Keratinocyte (primary cell): Measurements from ENCODE around the gene POLD2. TPM values are rescaled to one million over a fixed set of nuclear protein-coding genes. Genes with fewer than 3 reads are reported as not detected.
A peak's percentile ranks its signal among the peaks of the same experiment; 100 is the strongest.

Experiments
- DNase-seq: peaks from one replicate; pipeline ENCODE4 v3.0.0-alpha.2; 2011; ENCODE audit warnings: low read depth, missing footprints, low spot score
- FAIRE-seq: peaks from 2 replicates; lab custom pipeline; 2011; peaks lifted over from hg19 to GRCh38; lab: Jason Lieb, UNC
- H2AFZ ChIP-seq: 2 replicates; pipeline ENCODE4 v1.6.0; 2012; ENCODE audit warnings: low read length, control low read depth, inconsistent platforms; ENCODE audit not compliant: control insufficient read depth
- H3K27ac ChIP-seq: 2 replicates; pipeline ENCODE4 v1.5.1; 2011; ENCODE audit warnings: low read length; ENCODE audit not compliant: control insufficient read depth, insufficient read depth
- H3K27me3 ChIP-seq: 3 replicates; pipeline ENCODE4 v1.6.0; 2011; ENCODE audit warnings: low read length; ENCODE audit not compliant: control insufficient read depth, insufficient read depth; ENCODE audit errors: extremely low read depth
- H3K36me3 ChIP-seq, 2 experiments: 2 replicates in 1 of 2; 3 replicates in 1 of 2; pipeline ENCODE4 v1.5.1; 2011; ENCODE audit warnings: low read length in 2 of 2, mild to moderate bottlenecking in 1 of 2; ENCODE audit not compliant: control insufficient read depth in 2 of 2, insufficient read depth in 2 of 2; ENCODE audit errors: extremely low read depth in 1 of 2
- H3K4me1 ChIP-seq: 3 replicates; pipeline ENCODE4 v1.5.1; 2011; ENCODE audit warnings: low read length; ENCODE audit not compliant: control insufficient read depth, insufficient read depth; ENCODE audit errors: extremely low read depth
- H3K4me2 ChIP-seq: 3 replicates; pipeline ENCODE4 v1.6.0; 2011; ENCODE audit warnings: low read depth, low read length; ENCODE audit not compliant: control insufficient read depth, insufficient read depth; ENCODE audit errors: extremely low read depth
- H3K4me3 ChIP-seq, 3 experiments: fragments of 200-600 bp in 1 of 3; sonication (generic) in 1 of 3; 2 replicates in 2 of 3; 3 replicates in 1 of 3; pipeline ENCODE4 v1.5.1; 2011 to 2016; ENCODE audit warnings: low read length in 3 of 3, mild to moderate bottlenecking in 3 of 3, control low read depth in 2 of 3, inconsistent platforms in 1 of 3, low read depth in 1 of 3, mixed read lengths in 1 of 3, mixed run types in 1 of 3, moderate library complexity in 1 of 3; ENCODE audit not compliant: control insufficient read depth in 2 of 3, insufficient read depth in 2 of 3; ENCODE audit errors: extremely low read depth in 1 of 3
- H3K79me2 ChIP-seq: 2 replicates; pipeline ENCODE4 v1.6.0; 2012; ENCODE audit warnings: low read length; ENCODE audit not compliant: control insufficient read depth, insufficient read depth
- H3K9ac ChIP-seq: 3 replicates; pipeline ENCODE4 v1.6.0; 2011; ENCODE audit warnings: low read length; ENCODE audit not compliant: control insufficient read depth, insufficient read depth; ENCODE audit errors: extremely low read depth
- H3K9me1 ChIP-seq: 3 replicates; pipeline ENCODE4 v1.6.0; 2011; ENCODE audit warnings: low read length; ENCODE audit not compliant: control insufficient read depth, insufficient read depth; ENCODE audit errors: extremely low read depth
- H3K9me3 ChIP-seq: 2 replicates; pipeline ENCODE4 v1.5.1; 2012; ENCODE audit warnings: low read depth, low read length; ENCODE audit not compliant: control insufficient read depth
- H4K20me1 ChIP-seq: 3 replicates; pipeline ENCODE4 v1.6.0; 2011; ENCODE audit warnings: low read length; ENCODE audit not compliant: control insufficient read depth, insufficient read depth; ENCODE audit errors: extremely low read depth
- CTCF ChIP-seq, 3 experiments: IDR thresholded peaks in 1 of 3; conservative IDR thresholded peaks in 1 of 3; optimal IDR thresholded peaks in 1 of 3; 2 replicates in 2 of 3; 3 replicates in 1 of 3; pipeline versions ENCODE3 to v1.5.1; 2011; ENCODE audit warnings: low read length in 3 of 3, mild to moderate bottlenecking in 3 of 3, moderate library complexity in 2 of 3, control low read depth in 1 of 3, inconsistent platforms in 1 of 3; ENCODE audit not compliant: insufficient read depth in 2 of 3; ENCODE audit errors: extremely low read depth in 1 of 3
- EZH2 ChIP-seq: IDR thresholded peaks from one replicate; pipeline ENCODE4 v1.6.1; 2012; ENCODE audit warnings: inconsistent platforms, mild to moderate bottlenecking, low read length, moderate library complexity
- dilution Hi-C: fragments of 300-500 bp; cut with MboI; formaldehyde crosslinking; loops from one replicate; pipeline ENCODE4 v1.7.0; 2020; ENCODE audit warnings: low sequenced_read_pairs; ENCODE audit not compliant: extremely low pct_ligation_motif_present
- polyA plus RNA-seq, 5 experiments: library from polyadenylated mRNA; depleted of rRNA in 3 of 5; stranded (reverse) in 3 of 5; stranded (forward) in 1 of 5; unstranded in 1 of 5; fragments of >200 nt; gene quantifications; 1 replicate in 1 of 5; 2 replicates in 3 of 5; 3 replicates in 1 of 5; pipeline versions ENCODE4 v1.2.1 to v1.2.3, GENCODE V29; 2011 to 2012; ENCODE audit warnings: missing spikeins in 2 of 5, low read depth in 1 of 5, low replicate concordance in 1 of 5

Gene POLD2
- polyA plus RNA-seq, 1 donor (not counting 4 experiments of a cell fraction or from before 2014, with no cell fraction given), result 158 TPM

GRCh38 chr7:44081266-44081748 is 42.0 kb downstream of the POLD2 start:
- Histone ChIP-seq H3K4me2 (peak overlapping the region; percentile 77), H3K4me1 (peaks cover 3% of the 10 kb centered on the region), H3K9me3 (no peaks in the 10 kb centered on the region), H2AFZ (no peak overlapping the region), H3K27me3 (no peaks in the 10 kb centered on the region), H3K36me3 (peaks cover 6 to 25% of the 10 kb centered on the region in 2 experiments), H3K27ac (no peak overlapping the region), H3K79me2 (no peaks in the 10 kb centered on the region), H4K20me1 (no peaks in the 10 kb centered on the region), H3K9me1 (no peaks in the 10 kb centered on the region), H3K4me3 (peak overlapping the region; percentile 49 to 81 (median 78)), H3K9ac (no peak overlapping the region)
- dilution Hi-C loops, result no loop called here
- DNase-seq (no peak), FAIRE-seq (no peak)
- no peak for TF ChIP-seq CTCF (optimal IDR thresholded peaks at IDR 0.05 in 1 of 3, IDR thresholded peaks at IDR 0.05 in 1 of 3, conservative IDR thresholded peaks at IDR 0.05 in 1 of 3; ENCODE audit: extremely low read depth in 1 of 3, insufficient read depth in 2 of 3, low read length in 3 of 3)
- no peak for TF ChIP-seq EZH2

- H3K9me3 ChIP-seq, result no peaks in the 10 kb centered on the region
- H3K9ac ChIP-seq, result no peak overlapping the region
- peaks cover 6 to 26% of the 10 kb centered on the region in 2 experiments for H3K36me3 ChIP-seq
- H3K4me2 ChIP-seq, result peak overlapping the region; percentile 77
- TF ChIP-seq CTCF (optimal IDR thresholded peaks at IDR 0.05 in 1 of 3, IDR thresholded peaks at IDR 0.05 in 1 of 3, conservative IDR thresholded peaks at IDR 0.05 in 1 of 3; ENCODE audit: extremely low read depth in 1 of 3, insufficient read depth in 2 of 3, low read length in 3 of 3) (no peak), EZH2 (no peak)
- peaks cover 3% of the 10 kb centered on the region for H3K4me1 ChIP-seq
- H3K27ac ChIP-seq, result no peak overlapping the region
- no peak overlapping the region for H3K4me3 ChIP-seq
- no peaks in the 10 kb centered on the region for H3K9me1 ChIP-seq
- no peak overlapping the region for H2AFZ ChIP-seq
- H4K20me1 ChIP-seq, result no peaks in the 10 kb centered on the region
- FAIRE-seq (no peak), DNase-seq (no peak)
- dilution Hi-C loops, result no loop called here
- no peaks in the 10 kb centered on the region for H3K79me2 ChIP-seq
- no peaks in the 10 kb centered on the region for H3K27me3 ChIP-seq
Observed at GRCh38 chr7:44080686-44081265, 42.6 kb downstream of the POLD2 start.
